Fibroblast of lung (primary cell): Measurements from ENCODE around the gene MXRA7.

ENCODE experiments used
- EZH2 ChIP-seq: IDR thresholded peaks from 2 replicates; pipeline ENCODE4 v1.5.1; 2012; ENCODE audit warnings: low read length, control low read depth, mild to moderate bottlenecking; ENCODE audit errors: missing control alignments
- TF ChIP-seq, protein P1 (sequence below), 2 donors: IDR thresholded peaks in 1 of 2; conservative IDR thresholded peaks in 1 of 2; 1 replicate in 1 of 2; 2 replicates in 1 of 2; pipeline ENCODE4 v1.5.1; 2011 to 2012; ENCODE audit warnings: low read length in 2 of 2, control low read depth in 1 of 2, inconsistent platforms in 1 of 2, low read depth in 1 of 2, mild to moderate bottlenecking in 1 of 2

DNA sequence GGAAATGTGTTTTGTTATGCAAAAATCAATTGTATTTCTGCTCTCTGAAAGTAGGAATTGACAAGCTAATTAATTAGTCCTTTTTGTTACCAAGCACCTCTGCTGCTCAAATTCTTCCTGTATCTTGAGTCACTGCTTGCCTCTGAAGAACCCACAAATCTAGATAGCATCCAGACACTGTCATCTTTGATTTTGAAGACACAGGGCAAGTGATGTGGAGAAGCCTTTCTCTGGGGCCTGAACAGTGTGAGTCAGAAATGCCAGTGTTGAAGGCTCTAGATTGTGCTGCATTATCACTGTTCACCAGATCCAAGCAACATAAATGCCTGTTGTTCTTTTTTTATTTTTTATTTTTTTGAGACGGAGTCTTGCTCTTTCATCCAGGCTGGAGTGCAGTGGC lies 56.4 kb downstream of the MXRA7 start:
- TF ChIP-seq, protein P1, sequence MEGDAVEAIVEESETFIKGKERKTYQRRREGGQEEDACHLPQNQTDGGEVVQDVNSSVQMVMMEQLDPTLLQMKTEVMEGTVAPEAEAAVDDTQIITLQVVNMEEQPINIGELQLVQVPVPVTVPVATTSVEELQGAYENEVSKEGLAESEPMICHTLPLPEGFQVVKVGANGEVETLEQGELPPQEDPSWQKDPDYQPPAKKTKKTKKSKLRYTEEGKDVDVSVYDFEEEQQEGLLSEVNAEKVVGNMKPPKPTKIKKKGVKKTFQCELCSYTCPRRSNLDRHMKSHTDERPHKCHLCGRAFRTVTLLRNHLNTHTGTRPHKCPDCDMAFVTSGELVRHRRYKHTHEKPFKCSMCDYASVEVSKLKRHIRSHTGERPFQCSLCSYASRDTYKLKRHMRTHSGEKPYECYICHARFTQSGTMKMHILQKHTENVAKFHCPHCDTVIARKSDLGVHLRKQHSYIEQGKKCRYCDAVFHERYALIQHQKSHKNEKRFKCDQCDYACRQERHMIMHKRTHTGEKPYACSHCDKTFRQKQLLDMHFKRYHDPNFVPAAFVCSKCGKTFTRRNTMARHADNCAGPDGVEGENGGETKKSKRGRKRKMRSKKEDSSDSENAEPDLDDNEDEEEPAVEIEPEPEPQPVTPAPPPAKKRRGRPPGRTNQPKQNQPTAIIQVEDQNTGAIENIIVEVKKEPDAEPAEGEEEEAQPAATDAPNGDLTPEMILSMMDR (conservative IDR thresholded peaks at IDR 0.05 in 1 of 2, IDR thresholded peaks at IDR 0.05 in 1 of 2; ENCODE audit: low read depth in 1 of 2, low read length in 2 of 2), result no peak
- TF ChIP-seq EZH2, result no peak
